PC-3 (cell line): ENCODE measurements around the gene DBNL.

ENCODE experiments used
- CTCF ChIP-seq: fragments of 300-600 bp; sonication (generic); conservative IDR thresholded peaks from 2 replicates; pipeline ENCODE4 v1.5.1; 2017; ENCODE audit warnings: antibody characterized with exemption, low read depth, mild to moderate bottlenecking, low read length
- EZH2phosphoT487 ChIP-seq: fragments of 300-600 bp; sonication (generic); IDR thresholded peaks from 2 replicates; pipeline ENCODE4 v1.6.1; 2018; ENCODE audit warnings: mild to moderate bottlenecking, antibody characterized with exemption, low read length, borderline replicate concordance

DNA sequence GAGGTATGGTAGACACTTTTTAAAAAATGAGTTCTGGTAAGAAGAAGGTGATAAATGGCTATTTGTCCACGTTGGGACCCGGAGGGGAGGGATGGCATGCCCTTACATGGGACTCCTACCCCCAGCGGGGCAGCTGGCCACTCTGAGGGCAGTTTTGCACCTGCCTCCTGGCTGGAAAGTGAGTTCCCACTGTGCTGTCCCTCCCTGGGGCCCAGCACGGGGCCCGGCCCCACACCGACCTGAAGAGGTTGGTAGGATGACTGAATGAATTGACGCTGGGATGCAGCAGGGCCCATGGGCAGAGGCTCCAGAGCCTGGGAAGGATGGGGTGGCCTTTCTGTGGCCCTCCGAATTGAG, 59.0 kb downstream of the DBNL start:
- no peak for TF ChIP-seq CTCF
- TF ChIP-seq EZH2phosphoT487 = no peak
